Ramos (cell line): Measurements from ENCODE around the gene ARHGAP26.

Experiments used
- in situ Hi-C: fragments of 300-500 bp; cut with MboI; formaldehyde crosslinking; loops from one replicate; pipeline ENCODE4 v1.14.3; 2022; ENCODE audit warnings: low sequenced_read_pairs; ENCODE audit not compliant: unreplicated experiment

ARHGAP26 gene

DNA sequence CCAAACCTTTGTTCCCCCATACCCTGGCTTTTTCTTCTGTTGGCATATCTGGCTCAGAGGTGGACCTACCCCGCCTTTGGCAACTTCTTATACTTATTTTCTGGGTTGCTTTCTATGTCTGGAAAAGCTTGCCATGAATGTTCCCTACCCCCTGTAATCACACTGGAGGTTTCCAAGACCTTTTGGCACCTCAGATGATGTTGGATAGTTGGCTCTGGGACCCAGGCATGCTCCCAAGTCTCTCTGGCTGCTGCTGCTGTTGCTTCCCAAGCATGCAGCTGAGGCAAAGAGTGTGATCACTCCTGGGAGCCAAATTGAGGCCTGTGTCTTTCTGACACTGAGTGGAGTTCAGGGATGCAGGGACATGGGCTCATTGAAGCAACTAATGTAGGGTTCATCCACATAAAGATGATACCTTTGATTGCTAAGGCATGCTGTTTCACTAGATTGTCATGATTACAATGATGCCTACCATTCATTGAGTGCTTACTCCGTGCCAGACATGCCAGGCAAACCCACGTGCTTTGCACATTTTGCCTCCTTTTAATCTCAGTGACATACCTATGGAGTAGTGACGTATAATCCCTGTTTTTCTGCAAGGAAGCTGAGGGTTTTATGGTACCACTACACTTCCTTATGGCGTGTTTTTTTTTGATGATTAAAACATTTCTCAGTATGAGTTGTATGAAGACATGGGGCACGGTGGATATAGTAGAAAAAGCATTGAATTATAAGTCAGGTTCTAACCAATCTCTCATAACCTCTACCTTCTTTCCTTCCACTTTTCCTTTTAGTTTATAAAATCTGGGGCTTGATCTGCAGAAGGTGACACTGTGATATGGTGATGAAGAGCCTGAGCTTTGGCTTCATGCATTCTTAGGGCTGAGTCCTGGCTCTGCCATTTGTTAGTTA lies 73.1 kb downstream of the ARHGAP26 start:
- in situ Hi-C loops = no loop called here

DNA sequence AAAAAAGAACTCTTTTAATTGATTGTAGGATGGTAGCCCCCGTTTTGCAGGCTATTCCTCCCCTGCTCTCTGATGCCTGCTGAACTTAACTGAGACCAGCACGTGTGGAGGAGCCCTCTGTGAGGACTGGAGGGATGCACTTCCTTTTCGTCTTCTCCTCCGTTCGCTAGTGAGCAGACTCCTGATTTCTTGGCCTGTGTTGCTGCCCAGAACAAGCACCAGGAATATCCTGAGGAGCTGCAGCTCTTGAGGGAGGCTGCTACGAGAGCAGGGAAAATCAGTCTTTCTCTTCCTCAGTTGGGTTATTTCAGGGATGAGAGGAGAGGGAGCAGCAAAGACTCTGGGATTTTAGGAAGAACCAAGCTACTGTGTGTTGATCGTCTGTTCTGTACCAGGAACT lies 74.7 kb downstream of the ARHGAP26 start:
- in situ Hi-C loops = no loop called here

DNA sequence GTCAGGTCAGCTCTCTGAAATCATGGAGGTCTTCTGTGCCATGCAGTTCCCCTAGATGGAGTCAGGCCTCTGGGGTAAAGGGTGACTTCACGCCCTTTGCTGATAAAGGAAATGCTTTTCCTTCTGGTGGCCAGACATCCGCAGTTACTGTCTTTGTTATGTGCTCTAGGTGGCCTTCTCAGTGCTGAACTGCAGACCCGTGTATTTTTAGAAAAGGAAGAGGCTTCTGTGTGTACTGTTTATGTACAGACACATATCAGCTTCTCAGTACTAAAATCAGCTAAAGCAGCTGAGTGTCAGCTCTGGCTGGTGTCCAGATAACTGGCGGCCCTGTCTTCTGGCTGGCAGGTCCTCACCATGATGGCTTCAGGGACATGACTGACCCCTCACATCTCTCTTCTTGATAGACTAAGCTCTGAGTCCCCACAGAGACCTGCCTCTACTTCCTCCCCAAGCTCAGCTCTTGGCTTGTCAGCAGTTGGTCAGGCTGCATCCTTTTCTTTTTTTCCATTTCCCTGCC lies 75.3 kb downstream of the ARHGAP26 start:
- in situ Hi-C loops = no loop called here

- in situ Hi-C loops = no loop called here
Observed at GRCh38 chr5:142845954-142846398, 75.8 kb downstream of the ARHGAP26 start.

DNA sequence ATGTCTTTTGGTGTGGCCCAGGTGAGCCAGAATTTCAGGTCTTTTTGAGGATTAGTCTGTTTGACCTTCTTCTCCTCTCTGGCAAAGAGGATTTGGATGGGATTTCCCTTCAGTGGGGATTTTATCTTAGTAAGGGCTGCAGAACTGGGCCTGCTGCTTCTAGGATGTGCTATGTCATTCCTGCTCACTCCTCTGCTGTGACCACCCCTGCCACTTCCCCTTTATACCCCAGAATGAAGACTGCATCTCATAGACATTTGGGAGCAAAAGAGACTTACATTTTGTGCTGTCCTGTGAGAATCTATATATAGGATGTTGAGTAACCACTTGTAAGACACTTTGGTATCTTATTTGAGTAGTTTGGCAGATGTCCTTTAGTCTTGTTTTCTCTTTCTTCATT lies 76.2 kb downstream of the ARHGAP26 start:
- in situ Hi-C loops = no loop called here

DNA sequence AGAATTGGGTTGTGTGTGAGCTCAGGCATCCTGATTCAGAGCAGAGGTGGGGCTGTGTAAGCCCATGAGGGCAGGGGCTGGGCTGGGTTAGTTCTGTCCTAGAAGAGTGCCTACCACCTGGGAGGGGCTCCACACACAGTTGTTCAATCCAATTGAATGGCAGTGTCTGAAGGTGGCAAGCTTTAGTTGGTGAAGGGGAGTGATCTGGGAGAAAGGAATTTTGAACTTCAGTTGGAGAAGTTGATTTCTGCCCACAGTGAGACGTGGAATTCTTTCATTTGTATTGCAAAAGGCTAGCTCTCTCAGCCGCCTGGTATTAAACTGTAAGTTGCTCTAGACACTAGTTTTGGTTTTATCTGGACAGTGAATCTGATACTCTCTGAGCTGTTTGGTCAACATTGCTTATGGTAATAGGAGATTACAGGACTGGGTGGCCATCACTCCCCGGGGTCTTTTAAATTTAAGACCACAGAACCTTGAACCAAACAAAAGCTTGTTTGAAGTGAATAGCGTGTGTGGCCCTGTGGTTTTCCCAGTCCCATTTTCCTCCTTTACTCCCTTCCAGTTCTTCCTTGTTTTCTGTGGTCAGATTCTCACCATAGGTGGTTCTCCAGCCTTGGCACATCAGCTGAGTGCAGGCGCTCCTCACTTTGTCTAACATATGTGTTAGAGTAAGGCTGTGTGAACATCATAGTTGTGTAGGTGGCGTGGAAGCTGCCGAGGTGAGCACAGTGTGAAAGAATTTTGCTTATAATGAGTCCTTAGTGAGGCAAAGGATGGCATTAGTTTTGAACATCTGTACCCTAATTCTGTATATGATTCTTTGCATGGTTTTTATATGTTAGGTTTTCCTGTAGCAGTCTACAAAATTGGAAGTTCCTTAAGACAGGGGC lies 78.0 kb downstream of the ARHGAP26 start:
- in situ Hi-C loops = no loop called here

GRCh38 chr5:142849466-142849865 lies 79.3 kb downstream of the ARHGAP26 start:
- in situ Hi-C loops = no loop called here

DNA sequence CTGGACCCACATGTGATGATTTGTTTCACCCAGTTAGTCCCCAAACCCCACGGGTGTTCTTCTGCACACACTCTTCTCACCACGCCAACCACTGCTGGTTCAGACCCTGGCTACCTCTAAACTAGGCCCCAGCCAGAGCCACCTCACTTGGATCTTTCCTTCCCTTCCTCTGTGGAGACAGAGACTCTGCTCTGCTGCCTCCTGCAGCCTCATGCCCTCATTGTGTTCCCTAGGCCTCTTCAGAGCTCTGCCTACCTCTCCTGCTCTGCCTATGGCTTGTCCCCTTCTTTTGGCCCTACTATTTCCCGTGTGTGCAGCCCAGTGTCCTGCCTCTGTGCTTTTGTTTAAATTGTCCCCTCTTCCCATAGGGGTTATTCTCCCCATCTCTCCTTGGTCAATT lies 79.7 kb downstream of the ARHGAP26 start:
- in situ Hi-C loops = no loop called here

DNA sequence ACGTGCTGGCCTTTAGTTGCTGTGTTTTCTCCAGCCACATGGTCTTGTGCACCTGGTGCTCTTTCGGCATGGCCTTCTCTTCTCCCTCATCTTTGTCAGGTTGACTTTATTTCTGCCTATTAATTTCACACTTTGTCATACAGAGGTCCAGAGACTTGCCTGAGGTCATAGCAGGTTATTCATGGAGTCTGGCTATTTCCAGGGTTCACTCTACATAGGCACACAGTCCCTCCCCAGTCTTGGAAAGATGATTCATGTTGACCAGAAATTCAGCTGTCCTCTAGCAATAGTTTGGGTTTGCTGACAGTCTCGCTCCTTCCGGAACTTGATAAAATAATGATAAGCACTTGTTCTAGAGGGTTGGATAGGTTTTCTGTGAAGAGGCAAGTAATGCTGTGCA lies 81.6 kb downstream of the ARHGAP26 start:
- in situ Hi-C loops = no loop called here

DNA sequence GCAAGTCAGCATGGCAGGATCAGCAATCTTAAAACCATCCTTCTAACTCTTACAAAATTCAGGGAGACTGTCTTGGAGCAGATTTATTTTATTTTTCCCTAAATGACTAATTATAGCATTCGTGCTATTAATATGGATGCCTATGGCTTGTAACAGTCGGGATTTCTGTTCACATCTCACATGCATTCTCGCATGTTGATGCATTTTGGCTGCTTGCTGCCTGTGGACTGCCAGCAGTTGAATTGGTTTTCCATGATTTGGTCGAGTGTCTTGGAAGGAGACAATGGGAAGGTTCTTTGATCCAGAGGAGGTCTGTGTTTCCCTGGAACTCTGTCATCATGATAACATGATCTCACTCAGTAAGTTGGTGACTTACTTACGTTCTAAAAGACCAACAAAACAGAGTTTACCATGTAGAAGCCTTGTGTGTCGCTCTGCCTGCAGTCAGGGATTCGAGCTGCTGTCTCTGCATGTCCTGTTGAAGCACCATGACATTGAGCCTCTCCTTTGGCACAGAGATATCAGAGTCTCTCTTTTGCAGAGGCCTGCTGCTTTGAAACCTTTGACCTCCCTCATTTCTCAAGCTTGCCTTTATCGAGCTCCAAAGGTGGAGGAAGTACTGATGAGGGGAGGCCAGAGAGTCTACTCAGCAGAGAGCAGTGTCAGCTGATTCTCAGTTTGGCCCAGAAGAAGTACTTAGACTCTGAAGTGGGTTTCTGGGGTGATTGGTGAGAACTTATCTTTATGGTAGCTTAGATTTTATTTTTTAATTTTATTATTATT lies 82.4 kb downstream of the ARHGAP26 start:
- in situ Hi-C loops = no loop called here

DNA sequence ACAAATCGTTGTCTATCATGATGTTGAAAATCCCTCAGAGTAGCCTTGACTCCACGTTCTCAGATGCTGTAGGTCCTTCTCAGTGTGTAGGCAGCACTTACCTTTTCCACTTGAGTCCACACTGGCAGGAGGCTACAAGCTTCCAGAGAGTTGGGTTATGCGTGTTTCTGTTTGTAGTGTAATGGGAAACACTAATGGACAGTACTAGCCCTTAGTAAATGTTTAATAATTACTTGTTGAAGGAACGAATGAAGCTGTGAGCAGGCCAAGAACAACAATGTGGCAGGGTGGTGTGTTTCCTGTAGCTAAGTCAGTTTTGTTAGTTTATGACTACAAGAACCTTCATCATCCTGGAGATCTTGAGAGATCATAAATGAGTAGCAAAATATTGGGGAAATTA lies 83.5 kb downstream of the ARHGAP26 start:
- in situ Hi-C loops = no loop called here

DNA sequence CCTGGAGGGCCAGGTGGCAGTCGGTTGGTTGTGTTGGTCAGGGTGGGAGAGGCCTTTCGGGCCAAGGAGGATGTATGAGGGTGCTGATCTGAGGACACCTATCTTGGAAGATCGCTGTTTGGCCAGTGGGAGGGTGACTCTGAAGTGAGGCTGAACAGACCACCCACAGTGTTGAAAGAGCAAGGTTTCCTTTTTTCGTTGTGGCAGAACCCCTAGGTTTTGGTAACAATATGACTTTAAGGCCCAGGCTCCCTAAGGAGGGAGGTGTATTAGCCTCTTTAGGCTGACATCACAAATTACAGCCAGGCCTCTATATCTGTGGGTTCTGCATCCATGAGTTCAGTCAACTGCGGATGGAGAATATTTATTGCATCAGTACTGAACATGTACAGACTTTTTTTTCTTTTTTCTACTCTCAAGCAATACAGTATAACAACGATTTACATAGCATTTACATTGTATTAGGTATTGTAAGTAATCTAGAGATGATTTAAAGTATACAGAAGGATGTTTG lies 86.1 kb downstream of the ARHGAP26 start:
- in situ Hi-C loops = no loop called here

DNA sequence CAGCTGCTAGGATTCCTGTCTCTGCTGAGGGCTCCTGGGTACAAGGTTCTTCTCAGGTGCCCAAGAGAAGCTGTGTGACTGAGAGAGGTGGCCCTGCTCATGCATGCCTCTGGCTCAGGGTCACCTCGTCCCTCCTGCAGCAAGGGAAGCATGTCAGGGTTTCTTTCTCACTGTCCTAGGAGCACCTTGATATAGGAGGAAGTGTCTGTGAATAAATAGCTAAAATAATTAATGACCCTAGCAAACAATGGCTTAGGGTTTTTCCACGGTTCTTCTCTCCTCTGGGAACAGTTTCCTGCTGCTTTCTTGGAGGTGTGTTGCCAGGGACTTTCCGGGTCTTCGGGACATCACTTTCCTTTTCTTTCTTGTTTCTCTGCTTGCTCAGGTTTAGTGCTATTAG lies 87.2 kb downstream of the ARHGAP26 start:
- in situ Hi-C loops = no loop called here

GRCh38 chr5:142859037-142859436 lies 88.9 kb downstream of the ARHGAP26 start:
- in situ Hi-C loops = no loop called here

DNA sequence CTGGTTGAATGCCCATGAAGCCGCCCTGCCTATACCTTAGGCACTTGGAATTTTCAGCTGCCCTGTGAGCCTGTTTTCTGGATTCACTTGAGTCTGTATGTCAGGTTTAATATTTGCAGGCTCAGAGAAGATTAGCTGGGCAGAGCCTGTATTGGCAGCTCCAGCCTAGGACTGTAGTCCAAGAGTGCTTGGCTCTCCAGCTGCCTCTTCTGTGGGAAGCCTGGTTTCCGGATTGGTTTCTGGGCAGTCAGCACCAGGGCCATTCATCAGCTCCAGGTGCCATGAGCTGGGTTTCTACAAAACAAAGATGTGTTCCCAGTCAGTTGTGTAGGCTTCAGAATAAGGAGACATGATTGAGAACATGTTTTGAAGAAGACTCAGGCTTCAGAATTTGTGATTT lies 90.1 kb downstream of the ARHGAP26 start:
- in situ Hi-C loops = no loop called here

DNA sequence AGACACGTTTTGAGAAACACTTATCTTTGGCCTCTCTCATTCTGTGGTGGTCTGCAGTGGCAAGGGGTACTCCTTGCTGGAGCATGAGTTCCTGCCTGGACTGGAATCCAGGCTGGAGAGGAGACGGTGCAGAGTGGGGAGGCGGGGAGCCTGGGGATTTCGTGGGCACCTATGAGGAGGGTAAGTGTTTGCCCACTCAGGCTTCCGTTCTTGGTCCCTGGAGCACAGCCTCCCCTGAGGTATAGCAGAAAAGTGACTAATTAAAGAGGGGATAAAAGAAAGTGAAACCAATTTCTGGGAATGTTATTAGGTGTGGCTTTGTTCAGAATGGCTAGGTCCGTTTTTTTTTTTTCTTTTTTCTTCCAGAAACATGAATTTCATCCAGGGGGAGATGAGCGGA lies 90.8 kb downstream of the ARHGAP26 start:
- in situ Hi-C loops = no loop called here

- in situ Hi-C loops = no loop called here
Observed at GRCh38 chr5:142862594-142862993, 92.4 kb downstream of the ARHGAP26 start.

DNA sequence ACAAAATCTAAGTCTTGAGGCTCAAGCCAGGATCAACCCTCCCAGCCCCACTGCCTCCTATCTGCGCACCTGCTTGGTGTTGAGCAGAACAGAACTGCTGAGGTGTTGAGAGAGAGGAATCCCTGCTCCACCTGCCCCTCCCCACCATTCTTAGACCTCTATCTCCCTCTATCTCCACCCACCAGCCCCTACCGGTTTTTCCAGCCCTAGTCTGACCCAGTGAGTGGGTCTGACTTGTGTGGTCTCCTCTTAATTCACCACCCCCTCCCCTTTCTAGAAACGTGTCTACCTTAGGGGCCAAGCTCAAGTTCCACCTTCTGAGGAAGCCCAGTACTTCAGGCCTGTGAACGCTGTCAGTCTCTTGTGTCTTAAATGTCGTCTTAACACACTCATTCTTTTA lies 93.7 kb downstream of the ARHGAP26 start:
- in situ Hi-C loops = no loop called here

- in situ Hi-C loops = no loop called here
Observed at GRCh38 chr5:142864290-142865260, 94.4 kb downstream of the ARHGAP26 start.
